Right ventricle myocardium superior (tissue), 1 donor: Measurements from ENCODE around the gene ADCY5. TPM values are rescaled to one million over a fixed set of nuclear protein-coding genes. Genes with fewer than 3 reads are reported as not detected.

Source experiments
- ATAC-seq: fragments of 200-7000 bp; cut with Tn5 transposase; one replicate; pipeline ENCODE4 v1.9.1; 2020; ENCODE audit warnings: mild to moderate bottlenecking; ENCODE audit not compliant: poor library complexity
- DNase-seq: peaks from one replicate; pipeline ENCODE4 v3.0.0-alpha.2; 2020
- intact Hi-C: fragments of 100-400 bp; cut with DNase I; formaldehyde crosslinking; loops from one replicate; pipeline ENCODE4 v1.11.2; 2022
- total RNA-seq: library from RNA; stranded (reverse); fragmentation: NEBNext Ultra II Directional; extraction: Animal tissue kit (Norgen Biotek cat#: 25700); gene quantifications from one replicate; pipeline ENCODE4 v1.2.1, GENCODE V29; 2021
- donor health status: DM: no; HTN: yes; CAD: no; lungs with severe emphysema.

ADCY5 gene
- total RNA-seq, 1 donor from 2014 or later = 225 TPM

DNA sequence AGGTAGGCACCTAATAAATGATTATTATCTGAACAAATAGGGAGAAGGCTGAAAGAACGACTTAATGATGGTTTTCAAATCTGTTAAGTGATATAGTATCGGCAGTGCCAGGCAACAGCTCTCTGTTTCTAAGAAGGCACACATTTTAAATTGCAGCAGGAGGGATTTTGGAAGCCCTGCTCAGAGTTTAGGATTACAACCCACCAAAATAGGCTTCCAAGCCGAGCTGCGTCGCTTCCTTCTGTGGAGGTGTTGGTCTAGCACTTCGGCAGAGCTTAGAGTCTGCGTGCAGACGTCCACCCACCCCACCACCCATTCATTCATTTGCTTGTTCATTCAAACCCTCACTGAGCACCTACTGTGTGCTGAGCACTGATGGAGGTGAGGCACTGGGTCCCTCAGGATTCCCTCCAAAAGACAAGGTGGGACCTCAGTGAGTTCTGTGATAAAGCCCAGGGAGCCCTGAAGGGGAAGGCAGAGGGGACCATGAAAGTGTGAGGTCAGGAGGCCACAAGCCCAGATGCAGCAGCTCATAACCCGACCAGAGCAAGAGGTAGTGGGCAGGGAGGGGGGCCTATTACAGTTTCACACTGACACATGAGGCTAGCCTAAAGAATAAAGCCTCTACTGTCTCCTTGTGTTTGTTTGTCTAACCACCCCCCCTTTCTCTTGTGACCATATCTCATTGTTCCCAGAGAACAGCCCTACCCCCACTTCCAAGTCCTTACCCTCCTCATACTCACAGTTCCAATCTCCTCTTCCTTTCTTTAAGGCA lies 8.9 kb downstream of the ADCY5 start:
- intact Hi-C loops = no loop called here
- no peak for DNase-seq
- ATAC-seq = no peak

DNA sequence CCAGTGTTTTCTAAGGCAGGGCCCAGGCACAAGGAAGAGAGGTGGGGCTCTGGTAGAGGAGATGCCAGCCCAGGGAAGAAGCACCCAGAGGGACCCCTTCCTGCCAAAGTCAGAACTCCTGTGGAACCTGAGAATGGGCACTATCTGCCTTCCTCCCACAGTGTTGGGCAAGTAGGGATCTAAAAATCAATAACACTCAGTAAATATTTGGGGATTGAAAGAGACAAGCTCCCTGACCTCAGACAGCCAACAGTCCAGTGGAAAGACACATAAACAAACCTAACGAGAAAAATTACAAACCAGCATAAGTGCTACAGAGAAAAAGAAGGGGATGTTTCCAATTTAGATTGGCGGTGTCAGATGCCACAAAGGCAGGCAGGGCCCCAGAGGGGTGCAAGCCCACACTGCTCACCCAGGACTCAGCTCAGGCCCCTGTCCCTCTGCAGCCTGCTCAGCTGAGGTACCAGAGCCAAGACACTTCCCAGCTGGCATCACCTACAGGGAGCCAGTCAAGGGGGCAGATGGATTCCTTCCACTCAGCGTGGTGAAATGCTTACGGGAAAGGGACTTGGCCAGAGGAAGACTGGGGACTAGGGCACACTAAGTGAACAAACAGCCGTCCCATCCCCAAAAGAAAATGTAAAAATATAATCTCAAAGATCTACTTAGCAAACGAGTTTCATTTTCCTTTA lies 15.9 kb downstream of the ADCY5 start:
- peak; percentile 82 for ATAC-seq
- intact Hi-C loops = no loop called here
- no peak for DNase-seq

DNA sequence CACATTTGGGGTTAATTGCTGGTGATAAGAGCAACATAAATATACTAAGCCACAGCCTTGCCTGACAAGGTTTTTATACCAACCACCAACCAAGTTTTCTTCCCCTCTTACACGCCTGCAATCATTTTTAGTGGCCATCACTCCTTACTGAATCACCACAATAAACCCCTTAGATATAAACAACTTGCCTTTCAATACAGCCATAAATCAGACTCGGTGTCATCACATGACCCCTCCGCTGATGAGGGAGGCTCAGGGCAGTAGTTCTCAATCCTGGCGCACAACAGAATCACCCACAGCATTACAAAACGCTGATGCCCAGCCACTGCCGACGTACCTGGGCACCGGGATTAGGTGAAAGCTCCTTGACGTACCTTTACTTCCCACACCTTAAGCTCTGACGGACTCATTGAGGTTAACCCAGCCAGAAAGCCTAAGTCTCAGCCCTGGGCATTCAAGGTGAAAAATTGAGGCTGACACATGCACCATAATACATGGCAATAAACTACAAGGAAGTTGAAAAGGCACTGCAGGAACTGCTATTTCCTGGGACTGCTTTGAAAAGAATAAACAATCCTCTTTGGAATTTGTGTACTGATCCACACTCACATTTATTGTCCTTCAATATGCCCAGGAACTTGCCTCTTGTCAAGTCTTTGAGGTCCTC lies 17.1 kb downstream of the ADCY5 start:
- no peak for DNase-seq
- ATAC-seq = no peak

DNA sequence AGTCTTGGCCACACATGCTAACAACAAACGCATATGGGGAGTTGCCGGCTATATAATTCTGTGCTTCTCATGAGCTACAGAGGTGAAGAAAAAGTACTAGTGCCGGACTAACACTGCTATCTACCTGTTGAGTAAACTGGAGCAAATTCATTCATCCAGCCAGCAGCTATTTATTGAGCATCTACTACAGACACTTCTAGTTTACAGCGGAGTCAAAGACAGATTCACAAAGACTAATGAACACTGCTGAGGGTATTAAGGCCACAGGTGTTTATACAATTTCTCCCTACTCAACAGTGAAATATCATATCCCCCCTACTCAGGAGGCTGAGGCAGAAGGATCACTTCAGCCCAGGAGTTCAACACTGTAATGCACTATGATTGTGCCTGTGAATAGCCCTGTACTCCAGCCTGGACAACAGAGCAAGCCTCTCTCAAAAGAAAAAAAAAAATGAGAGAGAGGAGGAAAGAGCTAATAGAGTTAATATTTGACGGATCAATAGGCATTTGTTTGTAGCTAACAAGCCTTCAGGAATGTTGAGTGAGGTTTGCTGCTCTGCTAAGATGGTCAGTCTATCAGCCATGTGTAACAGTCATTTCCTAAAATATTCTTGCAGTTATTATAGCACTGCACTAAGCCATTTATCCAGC lies 17.8 kb downstream of the ADCY5 start:
- DNase-seq (no peak), ATAC-seq (no peak)
- intact Hi-C loops = no loop called here

More for the DNA sequence above, 17.1 kb downstream of the ADCY5 start:
- intact Hi-C loops = no loop called here

DNA sequence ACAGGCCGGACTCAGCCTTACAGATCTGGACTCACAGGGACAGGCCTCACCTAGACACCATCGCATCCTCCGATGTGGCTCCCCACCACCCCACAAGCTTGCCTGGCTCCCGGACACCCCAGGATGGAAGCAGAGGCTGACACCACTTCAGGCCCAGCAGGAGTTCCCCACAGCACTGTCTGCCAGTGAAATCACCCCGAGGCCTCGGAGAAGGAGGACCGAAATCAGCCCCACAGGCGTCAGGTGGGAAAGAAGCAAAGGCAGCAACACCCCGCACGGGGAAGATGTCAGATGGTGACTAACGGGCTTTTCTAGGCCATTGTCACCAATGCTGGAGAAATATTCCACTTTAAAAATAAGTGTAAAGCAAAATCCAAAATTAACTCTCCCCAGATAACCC lies 18.6 kb downstream of the ADCY5 start:
- DNase-seq (no peak), ATAC-seq (no peak)
- intact Hi-C loops = no loop called here

DNA sequence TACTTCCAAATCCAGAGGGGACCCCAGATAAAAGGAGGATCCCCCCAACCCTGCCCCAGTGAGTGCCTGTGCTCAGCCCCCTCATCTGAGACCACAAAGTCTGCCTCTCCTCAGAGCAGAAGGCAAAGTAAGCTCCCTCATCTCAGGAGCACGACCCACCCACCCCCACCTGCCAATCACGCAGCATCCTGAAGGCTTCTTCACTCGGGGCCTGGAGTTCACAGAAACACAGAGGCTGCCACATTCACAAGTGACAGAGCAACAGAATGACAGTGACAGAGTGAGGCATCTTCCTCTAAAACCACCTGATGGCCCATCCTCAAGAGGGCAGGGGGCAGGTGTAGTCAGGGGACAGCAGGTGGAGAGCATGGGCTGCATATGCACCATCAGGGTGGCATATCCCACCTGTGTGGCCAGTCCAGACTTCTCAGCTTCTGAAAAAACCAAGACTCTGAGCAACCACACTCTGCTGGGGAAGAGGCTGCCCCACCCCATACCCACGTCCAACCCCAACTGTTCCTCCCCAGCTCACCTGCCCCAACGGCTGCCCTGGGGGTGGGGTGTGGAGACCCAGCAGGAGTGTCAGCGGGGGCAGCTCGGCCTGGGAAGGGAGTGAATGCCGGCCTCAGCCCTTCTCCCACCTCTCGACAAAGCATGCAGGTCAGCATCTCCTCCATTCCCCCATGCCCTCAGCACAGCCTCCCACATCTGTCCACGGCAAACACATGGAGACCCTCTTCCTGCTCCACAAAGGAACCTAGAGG lies 19.3 kb downstream of the ADCY5 start:
- no peak for ATAC-seq
- intact Hi-C loops = no loop called here
- DNase-seq = no peak

DNA sequence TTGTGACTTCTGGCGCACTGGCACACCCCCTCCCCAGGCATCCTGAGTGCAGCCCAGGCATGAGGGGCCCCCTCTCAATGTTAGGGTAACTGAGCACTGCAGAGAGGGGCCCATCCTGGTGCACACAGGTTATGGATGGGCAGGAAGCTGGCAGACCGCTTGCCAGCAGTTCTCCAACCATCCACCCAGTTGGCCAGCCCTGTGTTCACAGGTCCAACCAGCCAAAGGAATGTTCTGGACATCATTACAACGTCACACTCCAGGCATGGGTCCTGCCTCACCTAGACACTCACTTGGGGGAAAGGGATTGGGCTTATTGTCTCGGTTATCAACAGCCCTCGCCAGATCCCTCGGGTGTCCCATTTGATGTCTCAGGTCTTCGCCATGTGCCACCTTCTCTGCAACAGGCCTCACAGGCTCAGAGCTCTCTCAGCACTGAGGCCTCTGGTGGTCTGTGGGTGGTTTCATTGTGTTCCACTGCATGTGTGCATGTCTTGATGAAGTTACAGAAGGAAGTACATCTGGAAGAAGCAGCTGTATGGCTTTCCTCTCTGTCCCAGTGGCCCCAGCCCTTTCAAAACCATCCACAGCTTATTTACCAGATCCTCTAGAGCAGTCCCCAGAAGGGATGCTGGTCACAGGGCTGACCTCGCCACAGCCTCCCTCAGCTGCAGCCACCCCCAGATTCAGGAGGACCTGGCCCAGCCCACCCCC lies 23.7 kb downstream of the ADCY5 start:
- intact Hi-C loops = no loop called here
- DNase-seq (peak; percentile 55), ATAC-seq (peak; percentile 66)

DNA sequence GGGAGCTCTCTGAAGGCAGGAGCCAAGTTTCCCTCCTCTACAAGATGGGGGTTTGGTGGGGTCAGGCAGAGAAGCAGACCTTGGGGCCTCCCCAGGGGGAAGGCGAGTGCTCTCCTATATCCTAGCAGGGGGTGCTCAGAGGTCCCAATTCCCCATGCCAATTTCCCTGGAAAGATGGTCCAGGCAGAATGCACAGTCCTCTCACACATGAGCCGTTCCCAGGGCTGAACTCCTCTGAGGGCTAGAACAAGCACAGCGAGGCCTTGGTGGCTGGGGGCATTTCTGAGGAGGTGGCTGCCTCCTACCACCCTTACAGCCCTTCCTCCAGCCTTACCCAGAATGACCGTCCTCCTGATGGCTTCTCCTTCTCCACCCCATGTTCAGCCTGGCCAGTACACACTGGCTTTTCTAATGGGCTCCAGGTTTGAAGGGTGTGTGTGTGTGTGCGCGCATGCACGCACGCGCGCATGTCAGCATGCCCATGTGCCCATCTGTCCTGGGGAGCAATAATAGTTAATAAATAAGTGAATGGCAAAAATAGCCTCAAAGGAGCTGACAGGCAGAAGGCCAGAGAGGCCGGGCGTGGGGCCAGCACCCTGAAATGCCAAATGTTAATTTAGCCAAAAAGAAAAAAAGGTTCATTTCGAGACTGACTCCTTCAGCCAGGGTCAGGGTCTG lies 24.4 kb downstream of the ADCY5 start:
- intact Hi-C loops = no loop called here
- DNase-seq = peak; percentile 73
- ATAC-seq = peak; percentile 40

DNA sequence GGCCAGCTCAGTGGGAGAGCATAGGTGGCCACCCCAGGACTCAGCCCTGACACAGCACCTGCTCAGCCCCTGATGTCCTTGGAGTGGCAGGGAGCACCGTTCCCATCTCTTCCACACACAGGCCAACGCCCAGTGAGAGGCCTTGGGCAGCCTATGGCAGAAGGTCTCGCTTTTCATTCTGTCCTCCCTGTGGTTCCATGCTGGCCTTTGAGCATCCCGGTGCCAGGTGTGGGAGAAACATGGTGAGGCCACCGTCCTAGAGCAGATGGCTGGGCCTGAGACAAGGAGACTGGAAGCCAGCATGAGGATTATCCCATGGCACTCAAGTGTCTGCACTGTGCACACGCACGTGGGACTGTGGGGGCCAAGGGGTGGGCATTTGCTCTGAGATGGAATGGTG lies 25.1 kb downstream of the ADCY5 start:
- DNase-seq (no peak), ATAC-seq (no peak)
- intact Hi-C loops = no loop called here

DNA sequence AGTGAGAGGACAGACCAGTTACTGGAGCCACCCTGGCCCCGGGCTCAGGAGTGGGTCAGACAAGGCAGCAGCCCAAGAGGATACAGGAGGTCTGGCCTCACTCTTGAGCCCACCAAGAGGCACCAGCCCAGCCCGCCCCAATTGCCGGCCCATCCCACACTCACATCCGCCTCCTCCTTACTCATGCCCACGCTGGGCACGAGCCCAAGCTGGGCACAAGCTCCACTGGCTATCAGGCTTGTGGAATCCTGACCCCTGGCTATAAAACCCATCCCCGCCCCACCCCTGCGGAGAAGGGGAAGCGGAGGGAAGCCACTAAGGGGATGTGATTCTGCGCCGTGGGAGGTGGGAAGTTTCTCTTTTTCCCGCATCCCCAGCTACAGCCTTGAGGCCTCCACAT lies 25.9 kb downstream of the ADCY5 start:
- DNase-seq = peak; percentile 73
- intact Hi-C loops = no loop called here
- peak; percentile 63 for ATAC-seq

DNA sequence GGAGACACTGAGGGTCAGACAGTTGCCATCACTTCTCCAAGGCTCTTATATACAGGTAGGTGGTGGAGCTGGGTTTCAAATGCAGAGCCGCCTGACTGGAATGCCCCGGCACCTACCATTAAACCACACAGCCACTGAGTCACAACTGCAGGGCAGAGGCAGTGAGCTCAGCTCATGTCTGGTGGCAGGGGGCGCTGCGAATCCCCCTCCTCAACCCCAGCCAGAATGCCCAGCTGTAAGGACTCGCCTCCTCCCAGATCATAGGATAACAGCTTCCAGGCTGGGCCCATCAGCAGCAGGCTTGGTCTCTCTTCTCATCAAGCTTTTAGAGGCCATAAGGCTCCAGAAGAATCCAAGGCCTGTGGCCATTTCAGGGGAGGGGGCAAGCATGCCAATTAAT lies 26.4 kb downstream of the ADCY5 start:
- ATAC-seq (no peak), DNase-seq (no peak)
- intact Hi-C loops = no loop called here

DNA sequence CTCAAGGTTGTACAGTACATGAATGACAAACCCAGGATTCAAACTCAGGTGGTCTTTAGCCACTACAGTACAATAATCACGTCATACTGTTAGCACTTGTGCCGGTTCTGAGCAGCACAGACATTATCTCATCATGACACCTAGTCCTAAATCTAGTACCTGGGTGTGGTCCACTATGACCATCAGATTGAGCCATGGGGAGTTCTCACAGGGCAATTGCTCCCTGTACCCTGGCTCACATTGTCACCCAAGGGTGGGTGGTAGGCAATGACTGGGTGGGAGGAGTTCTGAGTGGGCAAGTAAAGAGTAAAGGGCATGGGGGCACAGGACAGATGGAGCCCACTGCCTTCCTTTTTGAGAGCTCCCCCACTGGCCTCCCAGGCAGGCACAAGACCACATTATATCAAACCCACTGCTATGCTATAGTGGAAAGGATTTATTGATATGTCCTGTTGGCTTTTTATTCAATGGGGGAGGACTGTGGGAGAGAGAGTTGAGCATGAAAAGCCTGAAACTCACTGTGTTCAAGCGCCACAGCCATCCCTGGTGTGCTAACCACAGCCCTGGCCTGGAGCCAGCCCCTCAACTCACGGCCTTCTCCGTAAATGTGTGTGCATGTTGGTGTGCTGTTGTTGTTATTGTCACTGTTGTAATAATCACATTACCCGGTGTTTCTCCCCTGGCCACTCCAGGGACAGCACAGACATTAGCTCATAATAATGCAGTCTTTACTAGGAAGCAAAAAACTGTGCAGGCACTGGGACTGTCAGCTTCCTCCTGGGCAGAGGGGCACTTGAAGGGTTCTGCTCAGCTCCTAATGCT lies 27.3 kb downstream of the ADCY5 start:
- intact Hi-C loops = no loop called here
- DNase-seq = peak; percentile 72
- ATAC-seq = no peak

DNA sequence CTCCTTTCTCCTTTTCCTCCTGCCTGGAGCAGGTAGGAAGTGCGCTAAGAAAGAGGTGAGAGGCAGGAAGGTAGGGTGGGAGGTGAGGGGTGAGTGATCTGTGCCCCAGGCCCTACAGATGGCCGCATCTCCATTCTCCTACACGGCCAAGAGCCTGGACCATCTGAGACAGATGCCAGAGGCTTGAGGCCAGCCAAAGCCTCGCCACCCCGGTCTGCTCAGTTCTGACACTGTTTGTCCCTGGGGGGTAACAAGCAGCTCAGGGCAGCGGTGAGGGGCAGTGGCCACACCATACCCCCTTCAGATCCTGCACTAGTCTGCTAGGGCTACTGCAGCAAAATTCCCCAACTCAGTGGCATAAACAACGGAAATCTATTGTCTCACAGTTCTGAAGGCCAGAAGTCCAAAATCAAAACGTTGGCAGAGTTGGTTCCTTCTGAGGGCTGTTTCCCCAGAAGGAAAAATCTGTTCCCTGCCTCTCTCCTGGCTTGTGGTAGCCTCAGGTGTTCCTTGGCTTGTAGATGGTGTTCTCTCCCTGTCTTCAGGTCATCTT lies 28.4 kb downstream of the ADCY5 start:
- DNase-seq = no peak
- ATAC-seq = no peak
- intact Hi-C loops = no loop called here

DNA sequence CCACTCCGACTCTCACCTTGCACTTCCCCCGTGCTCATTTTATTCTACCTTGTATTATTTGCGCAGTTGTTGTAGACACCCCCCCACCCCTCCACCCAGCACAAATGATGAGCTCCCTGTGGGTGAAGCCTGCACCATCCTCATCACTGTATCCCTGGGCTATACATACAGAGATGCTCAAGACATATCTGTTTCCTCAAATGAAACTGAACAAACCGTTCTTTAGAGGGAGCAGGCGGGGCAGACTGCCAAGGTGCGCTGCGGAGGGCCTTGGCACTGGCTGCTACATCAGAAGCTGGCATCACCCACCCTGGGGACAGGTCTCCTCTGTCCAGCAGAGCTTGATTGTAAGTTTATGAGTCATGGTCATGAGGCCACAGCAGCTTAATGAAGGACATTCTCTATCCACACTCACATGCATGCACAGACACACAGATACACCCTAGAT lies 29.0 kb downstream of the ADCY5 start:
- peak; percentile 53 for ATAC-seq
- intact Hi-C loops = no loop called here

DNA sequence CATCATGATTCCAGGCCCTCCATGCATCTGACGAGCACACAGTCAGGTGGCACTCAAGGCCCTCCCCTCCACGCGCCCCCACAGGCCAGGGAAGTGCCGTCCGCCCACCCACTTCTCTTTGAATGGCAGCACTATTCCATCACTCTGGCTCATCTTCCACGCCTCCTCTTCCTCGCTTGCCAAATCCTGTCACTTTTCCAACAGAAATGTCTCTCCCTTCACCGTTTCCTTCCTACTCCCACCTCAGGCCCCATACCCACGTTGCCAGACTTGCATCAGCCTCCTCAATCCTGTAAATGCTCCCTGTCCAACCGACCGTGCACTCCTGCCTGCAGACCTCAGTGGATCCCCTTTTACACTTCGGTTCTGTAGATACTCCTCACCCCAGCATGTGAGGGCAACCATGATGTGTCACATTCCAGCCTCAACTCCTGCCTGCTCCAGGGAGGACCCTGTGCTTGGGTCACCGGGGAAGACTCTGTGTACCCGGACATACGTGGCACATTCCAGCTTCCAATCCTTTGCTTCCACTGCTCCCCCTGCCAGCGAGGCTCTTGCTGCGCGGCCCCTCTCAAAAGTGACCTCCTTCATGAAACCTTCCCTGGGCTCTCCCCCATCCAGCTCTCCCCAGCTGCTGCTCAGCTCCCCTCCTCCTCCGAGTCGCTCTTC lies 29.6 kb downstream of the ADCY5 start:
- intact Hi-C loops = no loop called here
- no peak for ATAC-seq
- DNase-seq = no peak

More for the DNA sequence above, 29.0 kb downstream of the ADCY5 start:
- peak; percentile 85 for DNase-seq

DNA sequence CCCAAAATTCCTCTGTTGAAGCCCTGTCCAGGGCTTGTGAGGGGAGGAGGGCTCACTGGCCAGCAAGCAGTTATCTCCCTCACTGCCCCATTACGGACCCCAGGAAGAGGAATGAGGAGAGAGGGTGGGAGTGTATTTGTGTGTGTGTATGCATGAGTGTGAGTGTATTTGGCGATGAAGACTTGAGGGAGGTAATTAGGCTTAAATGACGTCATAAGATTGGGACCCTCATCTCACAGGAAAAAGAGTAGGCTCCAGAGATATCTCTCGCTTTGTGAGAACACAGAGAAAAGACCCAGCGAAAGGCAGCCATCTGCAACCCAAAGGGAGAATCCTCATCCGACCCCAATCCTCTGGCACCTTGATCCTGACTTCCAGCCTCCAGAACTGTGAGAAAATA lies 32.2 kb downstream of the ADCY5 start:
- intact Hi-C loops = no loop called here

More for the DNA sequence above, 32.2 kb downstream of the ADCY5 start:
- ATAC-seq (no peak), DNase-seq (no peak)
